A549 treated with RU486 at 1 μM for 4 hours (cell line): Measurements from ENCODE around the gene OPTN. TPM values are rescaled to one million over a fixed set of nuclear protein-coding genes. Genes with fewer than 3 reads are reported as not detected.

Source experiments
- total RNA-seq: library from RNA; stranded (reverse); fragments of 200-300 nt; extraction: Qiagen RNA extraction; gene quantifications from 5 replicates; pipeline ENCODE4 v1.2.3, GENCODE V29; 2022; ENCODE audit warnings: low read depth

OPTN gene
- 52.7 to 66.7 TPM (median 59.7 TPM) in 5 replicates for total RNA-seq

DNA sequence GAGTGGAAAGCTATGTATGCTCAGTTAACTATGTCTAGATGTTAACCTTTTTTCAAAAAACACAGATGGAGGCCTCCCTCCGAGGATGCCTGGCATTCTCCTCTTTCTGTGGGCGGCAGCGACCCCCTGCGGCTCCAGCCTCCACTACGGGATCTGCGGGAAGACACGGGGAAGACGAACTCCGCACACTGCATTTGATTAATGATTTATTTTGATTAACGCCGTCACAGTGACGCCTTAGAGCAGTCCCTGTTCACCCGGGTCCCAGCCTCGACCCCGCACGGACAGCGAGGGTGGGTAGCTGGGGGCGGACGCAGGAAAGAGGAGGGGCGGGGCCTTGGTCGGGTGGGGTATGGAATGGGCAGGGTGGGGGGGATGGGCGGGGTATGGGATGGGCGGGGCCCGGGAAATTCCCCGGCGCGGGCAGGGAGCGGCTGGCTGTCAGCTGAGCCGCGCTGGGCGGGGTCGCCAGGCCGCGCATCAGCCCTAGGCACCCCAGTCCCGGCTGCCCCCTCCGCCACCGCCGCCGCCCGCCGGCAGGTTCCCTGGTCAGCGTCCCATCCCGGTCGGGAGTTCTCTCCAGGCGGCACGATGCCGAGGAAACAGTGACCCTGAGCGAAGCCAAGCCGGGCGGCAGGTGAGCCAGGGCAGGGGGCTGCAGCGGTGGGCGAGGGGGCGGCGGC, at the start of gene OPTN:
Gene OPTN, plus strand, starts transcription at position 498 of the 683 bp plus-strand sequence. CDS start 8,960 bp downstream, outside the sequence.

DNA sequence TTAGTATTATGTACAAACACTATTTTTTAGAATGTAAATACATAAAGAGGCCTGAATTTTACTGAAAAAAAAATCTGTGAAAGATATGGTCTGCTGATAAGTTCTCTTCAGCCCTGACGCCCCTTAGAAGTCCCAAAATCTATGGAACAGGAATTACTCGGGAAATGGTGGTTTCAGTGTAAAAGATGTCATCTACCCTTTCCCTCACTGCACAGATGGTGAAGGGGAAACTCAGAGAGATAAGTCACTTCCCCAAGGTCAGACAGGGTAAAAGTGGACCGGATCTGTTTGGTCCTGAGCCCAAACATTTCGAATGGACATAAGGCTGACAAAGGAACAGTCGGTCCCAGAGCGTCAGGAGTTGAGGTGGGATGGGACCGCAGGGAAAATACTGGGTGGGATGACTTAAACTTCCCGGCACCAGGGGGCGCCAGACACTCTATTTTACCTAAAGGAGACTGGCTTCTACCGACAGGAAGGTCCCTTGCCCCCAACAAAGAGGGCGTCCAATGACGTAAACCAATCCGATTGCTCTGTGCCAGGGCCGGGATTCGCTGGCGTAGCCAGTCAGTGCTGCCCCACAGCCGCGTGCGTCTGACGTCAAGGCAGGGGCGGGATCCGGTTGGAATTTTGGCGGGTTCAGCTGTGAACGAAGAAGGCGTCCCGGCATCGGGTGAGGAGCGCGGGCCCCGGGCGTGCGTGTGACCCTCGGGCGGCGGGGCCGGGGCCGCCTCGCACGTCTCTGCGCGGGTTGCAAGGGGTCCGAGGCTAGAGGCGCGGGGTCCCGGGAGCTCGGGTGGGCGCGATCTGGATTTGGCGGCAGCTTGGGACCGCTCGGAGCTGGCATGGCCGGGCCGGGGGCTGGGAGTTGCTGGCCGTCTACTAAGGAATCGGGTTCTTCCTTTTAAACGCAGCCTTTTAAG, 61.2 kb downstream of the OPTN start, which contains the start of gene MCM10:
Gene MCM10, plus strand, starts transcription at position 625 of the 923 bp plus-strand sequence. CDS start 2,645 bp downstream, outside the sequence.

Other genes starting within 250 kb of the OPTN start
- gene CCDC3, start 98.5 kb upstream of the OPTN start, total RNA-seq, result 0.94 to 1.1 TPM (median 0.99 TPM) in 5 replicates
- gene MCM10, start 61.4 kb downstream of the OPTN start, total RNA-seq, result 22.7 to 28.8 TPM (median 24.4 TPM) in 5 replicates
- not detected in 5 replicates for gene UCMA, start 134.2 kb downstream of the OPTN start, total RNA-seq
- 29.2 to 34.4 TPM (median 31.8 TPM) in 5 replicates for gene PHYH, start 199.9 kb downstream of the OPTN start, total RNA-seq
- gene SEPHS1, start 248.1 kb downstream of the OPTN start, total RNA-seq, result 64.1 to 83.2 TPM (median 66.9 TPM) in 5 replicates